Subcutaneous abdominal adipose tissue (tissue), 5 donors: Measurements from ENCODE around the gene CD151.
A peak's percentile ranks its signal among the peaks of the same experiment; 100 is the strongest.

ENCODE experiments used
- H3K27ac ChIP-seq: one replicate; pipeline ENCODE4 v1.7.0; 2013; ENCODE audit warnings: low read depth, mild to moderate bottlenecking, inconsistent platforms, low read length, moderate library complexity
- H3K27me3 ChIP-seq, 5 donors: one replicate each; pipeline ENCODE4 v1.7.0; 2013; ENCODE audit warnings: low read length in 5 of 5, inconsistent platforms in 1 of 5; ENCODE audit not compliant: control insufficient read depth in 5 of 5, insufficient read depth in 4 of 5
- H3K36me3 ChIP-seq, 5 donors: one replicate each; pipeline ENCODE4 v1.7.0; 2013; ENCODE audit warnings: low read length in 5 of 5; ENCODE audit not compliant: control insufficient read depth in 5 of 5, insufficient read depth in 5 of 5
- H3K4me1 ChIP-seq, 5 donors: one replicate each; pipeline ENCODE4 v1.7.0; 2013; ENCODE audit warnings: low read length in 5 of 5, mild to moderate bottlenecking in 3 of 5, moderate library complexity in 1 of 5; ENCODE audit not compliant: control insufficient read depth in 5 of 5, insufficient read depth in 5 of 5
- H3K4me3 ChIP-seq, 5 donors: one replicate each; pipeline ENCODE4 v1.7.0; 2013; ENCODE audit warnings: low read length in 5 of 5, low read depth in 1 of 5
- H3K9ac ChIP-seq, 5 donors: one replicate each; pipeline ENCODE4 v1.7.0; 2013; ENCODE audit warnings: low read length in 5 of 5, mild to moderate bottlenecking in 4 of 5, moderate library complexity in 3 of 5
- H3K9me3 ChIP-seq, 5 donors: one replicate each; pipeline ENCODE4 v1.7.0; 2013; ENCODE audit warnings: low read length in 5 of 5; ENCODE audit not compliant: control insufficient read depth in 5 of 5
- donor health status: healthy.
- donor health status: healthy.
- donor health status: healthy.
- donor health status: healthy.
- donor health status: healthy.

CD151 gene

GRCh38 chr11:828506-829175 is 4.1 kb upstream of the CD151 start:
- peaks cover 0 to 21% (median 17%) of the 10 kb centered on the region in 5 donors for H3K36me3 ChIP-seq
- peak overlapping the region in 2 of 5 donors; percentile 53 to 74 for H3K9ac ChIP-seq
- H3K4me1 ChIP-seq, result peaks cover 3 to 89% (median 77%) of the 10 kb centered on the region in 5 donors
- peak overlapping the region in 3 of 5 donors; percentile 62 to 75 (median 66) for H3K4me3 ChIP-seq
- H3K27me3 ChIP-seq, result no peaks in the 10 kb centered on the region
- no peaks in the 10 kb centered on the region for H3K9me3 ChIP-seq
- peak overlapping the region; percentile 67 for H3K27ac ChIP-seq

- Histone ChIP-seq H3K4me1 (peaks cover 4 to 90% (median 77%) of the 10 kb centered on the region in 5 donors), H3K27me3 (no peaks in the 10 kb centered on the region)
Observed at GRCh38 chr11:829176-829846, 3.4 kb upstream of the CD151 start.

GRCh38 chr11:829847-830294 is 2.9 kb upstream of the CD151 start:
- Histone ChIP-seq H3K27ac (peak overlapping the region; percentile 23), H3K9me3 (no peaks in the 10 kb centered on the region), H3K9ac (peak overlapping the region in 2 of 5 donors; percentile 53 to 74), H3K4me1 (peaks cover 6 to 91% (median 78%) of the 10 kb centered on the region in 5 donors), H3K4me3 (peak overlapping the region in 4 of 5 donors; percentile 58 to 75 (median 64)), H3K36me3 (peaks cover 0 to 9% (median 5%) of the 10 kb centered on the region in 5 donors), H3K27me3 (no peaks in the 10 kb centered on the region)

More at GRCh38 chr11:829176-829846, 3.4 kb upstream of the CD151 start:
- H3K9me3 ChIP-seq, result no peaks in the 10 kb centered on the region
- H3K27ac ChIP-seq, result peak overlapping the region; percentile 23
- H3K4me3 ChIP-seq, result peak overlapping the region in 4 of 5 donors; percentile 58 to 75 (median 64)
- H3K9ac ChIP-seq, result peak overlapping the region in 2 of 5 donors; percentile 53 to 74
- H3K36me3 ChIP-seq, result peaks cover 0 to 14% (median 10%) of the 10 kb centered on the region in 5 donors

GRCh38 chr11:830295-831117 is 2.2 kb upstream of the CD151 start:
- Histone ChIP-seq H3K27me3 (no peaks in the 10 kb centered on the region), H3K27ac (no peak overlapping the region), H3K4me1 (peaks cover 6 to 89% (median 80%) of the 10 kb centered on the region in 5 donors)

GRCh38 chr11:831118-831864 is 1.5 kb upstream of the CD151 start:
- Histone ChIP-seq H3K27ac (no peak overlapping the region), H3K4me3 (peak overlapping the region in 2 of 5 donors; percentile 58 to 73), H3K9ac (no peak overlapping the region), H3K36me3 (peaks cover 0 to 3% (median 3%) of the 10 kb centered on the region in 5 donors), H3K4me1 (peaks cover 6 to 85% (median 78%) of the 10 kb centered on the region in 5 donors), H3K27me3 (no peaks in the 10 kb centered on the region), H3K9me3 (no peaks in the 10 kb centered on the region)

More at GRCh38 chr11:830295-831117, 2.2 kb upstream of the CD151 start:
- peaks cover 0 to 2% (median 0%) of the 10 kb centered on the region in 5 donors for H3K36me3 ChIP-seq
- no peak overlapping the region for H3K9ac ChIP-seq
- H3K9me3 ChIP-seq, result no peaks in the 10 kb centered on the region
- H3K4me3 ChIP-seq, result peak overlapping the region in 4 of 5 donors; percentile 58 to 75 (median 64)

GRCh38 chr11:831961-832528 is 707 bp upstream of the CD151 start:
- Histone ChIP-seq H3K4me3 (peak overlapping the region in 4 of 5 donors; percentile 36 to 73 (median 65)), H3K4me1 (peaks cover 6 to 83% (median 75%) of the 10 kb centered on the region in 5 donors), H3K27me3 (no peaks in the 10 kb centered on the region), H3K9ac (peak overlapping the region in 3 of 5 donors; percentile 16 to 74 (median 53)), H3K27ac (no peak overlapping the region), H3K36me3 (peaks cover 0 to 11% (median 10%) of the 10 kb centered on the region in 5 donors), H3K9me3 (no peaks in the 10 kb centered on the region)

- Histone ChIP-seq H3K36me3 (peaks cover 0 to 22% (median 22%) of the 10 kb centered on the region in 5 donors), H3K4me3 (peak overlapping the region; percentile 69 to 81 (median 77)), H3K27me3 (no peaks in the 10 kb centered on the region), H3K27ac (peak overlapping the region; percentile 94), H3K9me3 (no peaks in the 10 kb centered on the region), H3K4me1 (peaks cover 6 to 82% (median 68%) of the 10 kb centered on the region in 5 donors), H3K9ac (peak overlapping the region; percentile 64 to 95 (median 77))
Observed at GRCh38 chr11:833114-833791, 501 bp downstream of the CD151 start.

- peak overlapping the region; percentile 69 to 81 (median 77) for H3K4me3 ChIP-seq
- no peaks in the 10 kb centered on the region for H3K27me3 ChIP-seq
- H3K36me3 ChIP-seq, result peaks cover 0 to 29% (median 28%) of the 10 kb centered on the region in 5 donors
- H3K9me3 ChIP-seq, result no peaks in the 10 kb centered on the region
- peaks cover 6 to 82% (median 65%) of the 10 kb centered on the region in 5 donors for H3K4me1 ChIP-seq
- H3K27ac ChIP-seq, result peak overlapping the region; percentile 94
- H3K9ac ChIP-seq, result peak overlapping the region; percentile 68 to 95 (median 77)
Observed at GRCh38 chr11:833849-834311, 1.1 kb downstream of the CD151 start.
